ENCODE results near the gene PVALEF. TPM values are rescaled to one million over a fixed set of nuclear protein-coding genes. Genes with fewer than 3 reads are reported as not detected.

The PVALEF gene
- polyA plus RNA-seq, 1 of the 3 experiments (the other 2 are of a cell fraction), result not detected

GRCh38 chr17:81138083-81138482 lies 27.2 kb upstream of the PVALEF start (continued):
- TF ChIP-seq TAF1 (IDR thresholded peaks at IDR 0.05; ENCODE audit: borderline replicate concordance, low read depth, low read length) (no peak), POLR2AphosphoS5 (IDR thresholded peaks at IDR 0.05; ENCODE audit: low read depth, low read length) (no peak), SMC3 (IDR thresholded peaks at IDR 0.05; ENCODE audit: low read depth, low read length) (no peak), JUND (IDR thresholded peaks at IDR 0.05) (no peak), NFIC (IDR thresholded peaks at IDR 0.05; ENCODE audit: borderline replicate concordance) (no peak), GATA2 (CRISPR knock-in tag; IDR thresholded peaks at IDR 0.05) (no peak)

- Histone ChIP-seq H3K4me1 (ENCODE audit: control insufficient read depth in 1 of 2, insufficient read depth in 2 of 2, low read depth in 1 of 2, low read length in 1 of 2) (peaks cover 0 to 7% of the 10 kb centered on the region in 2 experiments; a peak in 1 of 4 replicates), H3F3A (replicated peaks; ENCODE audit: insufficient read depth) (peaks cover 12% of the 10 kb centered on the region), H3K4me2 (no peak overlapping the region), H2AFZ (ENCODE audit: low read depth) (no peak overlapping the region), H3K27ac (ENCODE audit: low read depth in 2 of 2, low read length in 1 of 2) (no peak overlapping the region), H3K36me3 (replicated peaks in 1 of 2; ENCODE audit: control insufficient read depth in 1 of 2, insufficient read depth in 2 of 2, low read length in 1 of 2) (no peaks in the 10 kb centered on the region), H4K20me1 (ENCODE audit: insufficient read depth) (no peaks in the 10 kb centered on the region), H3K9ac (no peak overlapping the region), H3K4me3 (ENCODE audit: low read depth in 2 of 2, low read length in 1 of 2) (no peak overlapping the region), H3K9me2 (no peaks in the 10 kb centered on the region), H3K9me3 (no peaks in the 10 kb centered on the region), H3K79me2 (ENCODE audit: insufficient read depth) (no peaks in the 10 kb centered on the region), H3K27me3 (ENCODE audit: insufficient read depth) (no peaks in the 10 kb centered on the region)
- TF ChIP-seq CTCF (IDR thresholded peaks at IDR 0.05), result no peak
- TF ChIP-seq PBX3 (IDR thresholded peaks at IDR 0.05), result no peak
- no peak for TF ChIP-seq ELF1 (IDR thresholded peaks at IDR 0.05)
- no peak for TF ChIP-seq REST (IDR thresholded peaks at IDR 0.05; ENCODE audit: low read depth, low read length)
- no peak for TF ChIP-seq MEF2A (IDR thresholded peaks at IDR 0.05; ENCODE audit: borderline replicate concordance, low read depth)
- no peak for TF ChIP-seq TEAD4 (IDR thresholded peaks at IDR 0.05; ENCODE audit: borderline replicate concordance, insufficient read depth)
- TF ChIP-seq SMC3 (IDR thresholded peaks at IDR 0.05; ENCODE audit: low read depth, low read length), result no peak
- no peak for TF ChIP-seq NFIC (IDR thresholded peaks at IDR 0.05; ENCODE audit: borderline replicate concordance)
- no peak for TF ChIP-seq FOXM1 (IDR thresholded peaks at IDR 0.05; ENCODE audit: low read depth)
- TF ChIP-seq MXI1 (IDR thresholded peaks at IDR 0.05; ENCODE audit: low read depth, low read length), result no peak
- no peak for TF ChIP-seq CHD2 (IDR thresholded peaks at IDR 0.05; ENCODE audit: low read length, partially characterized antibody)
- no peak for TF ChIP-seq FOXJ3 (CRISPR knock-in tag; IDR thresholded peaks at IDR 0.05)
- no peak for TF ChIP-seq USF2 (IDR thresholded peaks at IDR 0.05; ENCODE audit: borderline replicate concordance, low read depth, low read length)
- no peak for TF ChIP-seq POLR2AphosphoS5 (IDR thresholded peaks at IDR 0.05; ENCODE audit: low read depth, low read length)
- no peak for TF ChIP-seq NRF1 (IDR thresholded peaks at IDR 0.05; ENCODE audit: low read depth, low read length)
- ChIA-PET POLR2A (no interaction called here), CTCF (interaction anchor here (8.8 kb wide), 1 partner anchor 101 kb away, joined by 133 read pairs; the partner anchor contains the start of genes NDUFAF8 and TEPSIN)
- DNase-seq, result no peak
- 90% methylated on average over 25 of the region's 25 CpGs for WGBS (ENCODE audit: low lambda C conversion rate)
These were observed 26.8 kb upstream of the PVALEF start for GRCh38 chr17:81138500-81138899.
